ENCODE data around the gene SLC34A1.

- TF ChIP-seq, protein P1, sequence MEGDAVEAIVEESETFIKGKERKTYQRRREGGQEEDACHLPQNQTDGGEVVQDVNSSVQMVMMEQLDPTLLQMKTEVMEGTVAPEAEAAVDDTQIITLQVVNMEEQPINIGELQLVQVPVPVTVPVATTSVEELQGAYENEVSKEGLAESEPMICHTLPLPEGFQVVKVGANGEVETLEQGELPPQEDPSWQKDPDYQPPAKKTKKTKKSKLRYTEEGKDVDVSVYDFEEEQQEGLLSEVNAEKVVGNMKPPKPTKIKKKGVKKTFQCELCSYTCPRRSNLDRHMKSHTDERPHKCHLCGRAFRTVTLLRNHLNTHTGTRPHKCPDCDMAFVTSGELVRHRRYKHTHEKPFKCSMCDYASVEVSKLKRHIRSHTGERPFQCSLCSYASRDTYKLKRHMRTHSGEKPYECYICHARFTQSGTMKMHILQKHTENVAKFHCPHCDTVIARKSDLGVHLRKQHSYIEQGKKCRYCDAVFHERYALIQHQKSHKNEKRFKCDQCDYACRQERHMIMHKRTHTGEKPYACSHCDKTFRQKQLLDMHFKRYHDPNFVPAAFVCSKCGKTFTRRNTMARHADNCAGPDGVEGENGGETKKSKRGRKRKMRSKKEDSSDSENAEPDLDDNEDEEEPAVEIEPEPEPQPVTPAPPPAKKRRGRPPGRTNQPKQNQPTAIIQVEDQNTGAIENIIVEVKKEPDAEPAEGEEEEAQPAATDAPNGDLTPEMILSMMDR (conservative IDR thresholded peaks at IDR 0.05; ENCODE audit: low read length) = no peak
- TF ChIP-seq EZH2phosphoT487 (IDR thresholded peaks at IDR 0.05; ENCODE audit: borderline replicate concordance) = no peak
Observed at GRCh38 chr5:177344891-177345290, 39.3 kb upstream of the SLC34A1 start.

All from Loucy (cell line).